ENCODE data around the gene ATF1.
A peak's percentile ranks its signal among the peaks of the same experiment; 100 is the strongest.
"Not testable (repeated sequence)": the region's sequence is repeated elsewhere in the genome, so short reads cannot be mapped to it uniquely, and the experiment has no call there.

The ATF1 gene

DNA sequence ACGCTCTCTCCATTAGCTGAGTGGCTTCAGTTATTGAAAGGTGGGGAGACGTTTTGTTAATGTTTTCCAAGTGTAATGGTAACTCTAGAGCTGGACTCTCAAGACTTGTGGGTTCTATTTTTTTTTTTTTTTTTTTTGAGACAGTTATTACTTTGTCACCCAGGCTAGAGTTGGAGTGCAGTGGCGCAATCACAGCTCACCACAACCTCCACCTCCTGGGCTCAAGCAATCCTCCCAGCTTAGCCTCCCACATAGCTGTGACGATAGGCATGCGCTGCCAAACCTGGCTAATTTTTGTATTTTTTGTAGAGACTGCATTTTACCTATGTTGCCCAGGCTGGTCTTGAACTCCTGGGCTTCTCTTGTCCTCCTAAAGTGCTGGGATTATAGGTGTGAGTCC, 26.2 kb downstream of the ATF1 start:
- DNase-seq (ENCODE audit: insufficient read length, low spot score) (no peak), FAIRE-seq (no peak)

DNA sequence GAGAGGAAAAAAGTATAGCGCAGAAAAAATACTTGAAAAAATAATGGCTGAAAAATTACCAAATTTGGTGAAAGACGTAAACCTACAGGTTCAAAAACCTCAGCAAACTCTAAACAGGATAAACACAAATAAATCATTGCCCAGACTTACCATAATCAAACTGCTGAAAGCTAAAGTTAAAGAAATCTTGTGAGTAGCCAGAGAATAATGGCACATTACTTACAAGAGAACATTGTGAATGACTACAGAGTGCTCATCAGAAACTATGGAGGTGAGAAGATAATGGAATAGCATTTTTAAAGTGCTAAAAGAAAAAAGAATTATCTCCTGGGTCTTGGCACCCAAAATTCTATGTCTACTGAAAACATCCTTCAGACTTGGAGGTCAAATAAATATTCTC, 36.0 kb downstream of the ATF1 start:
- DNase-seq (ENCODE audit: insufficient read length, low spot score), result no peak
- FAIRE-seq, result no peak

DNA sequence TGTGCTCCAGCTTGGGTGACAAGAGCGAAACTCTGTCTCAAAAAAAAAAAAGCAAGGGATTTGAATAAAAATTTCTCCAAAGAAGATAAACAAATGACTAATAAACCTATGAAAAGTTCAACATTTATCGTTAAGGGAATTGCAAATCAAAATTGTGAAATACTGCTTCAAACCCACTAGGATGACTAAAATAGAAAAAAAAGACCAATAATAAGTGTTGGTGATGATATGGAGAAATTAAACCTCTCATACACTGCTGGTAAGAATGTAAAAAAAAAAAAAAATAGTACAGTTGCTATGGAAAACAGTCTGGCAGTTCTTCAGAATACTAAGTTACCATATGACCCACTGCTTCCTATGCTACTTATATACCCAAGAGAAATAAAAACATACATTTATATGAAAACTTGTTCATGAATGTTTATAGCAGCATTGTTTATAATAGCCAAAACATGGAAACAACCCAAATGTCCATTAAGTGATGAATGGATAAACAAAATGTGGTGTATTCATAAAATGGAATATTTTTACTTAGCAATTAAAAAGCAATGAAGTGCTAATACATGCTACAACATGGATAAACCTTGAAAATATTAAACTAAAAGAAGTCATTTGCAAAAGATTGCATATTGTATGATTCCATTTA, 39.5 kb downstream of the ATF1 start:
- no peak for DNase-seq (ENCODE audit: insufficient read length, low spot score)
- FAIRE-seq, result no peak

- DNase-seq (ENCODE audit: insufficient read length, low spot score) (no peak), FAIRE-seq (no peak)
Observed at GRCh38 chr12:50806176-50806575, 42.3 kb downstream of the ATF1 start.

GRCh38 chr12:50809131-50809530, 45.2 kb downstream of the ATF1 start:
- not testable (repeated sequence) for DNase-seq (ENCODE audit: insufficient read length, low spot score); FAIRE-seq

GRCh38 chr12:50814921-50815320, 51.0 kb downstream of the ATF1 start:
- FAIRE-seq; DNase-seq (ENCODE audit: insufficient read length, low spot score): not testable (repeated sequence)

- no peak for DNase-seq (ENCODE audit: insufficient read length, low spot score)
- FAIRE-seq, result no peak
Observed at GRCh38 chr12:50820177-50820576, 56.3 kb downstream of the ATF1 start.

GRCh38 chr12:50822082-50822481, 58.2 kb downstream of the ATF1 start:
- DNase-seq (ENCODE audit: insufficient read length, low spot score), result no peak
- FAIRE-seq, result no peak

DNA sequence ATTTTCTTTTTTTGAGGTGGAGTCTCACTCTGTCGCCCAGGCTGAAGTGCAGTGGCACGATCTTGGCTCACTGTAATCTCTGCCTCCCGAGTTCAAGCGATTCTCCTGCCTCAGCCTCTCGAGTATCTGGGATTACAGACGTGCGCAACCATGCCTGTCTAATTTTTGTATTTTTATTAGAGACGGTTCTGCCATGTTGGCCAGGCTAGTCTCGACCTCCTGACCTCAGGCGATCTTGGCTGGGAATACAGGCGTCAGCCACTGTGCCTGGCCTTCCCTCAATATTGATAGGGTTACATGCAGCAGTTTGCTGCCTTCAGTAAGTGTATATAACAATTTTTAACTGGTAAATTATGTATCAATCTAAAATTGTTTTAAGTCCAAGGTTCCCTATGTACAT, 59.8 kb downstream of the ATF1 start:
- not testable (repeated sequence) for FAIRE-seq; DNase-seq (ENCODE audit: insufficient read length, low spot score)

DNA sequence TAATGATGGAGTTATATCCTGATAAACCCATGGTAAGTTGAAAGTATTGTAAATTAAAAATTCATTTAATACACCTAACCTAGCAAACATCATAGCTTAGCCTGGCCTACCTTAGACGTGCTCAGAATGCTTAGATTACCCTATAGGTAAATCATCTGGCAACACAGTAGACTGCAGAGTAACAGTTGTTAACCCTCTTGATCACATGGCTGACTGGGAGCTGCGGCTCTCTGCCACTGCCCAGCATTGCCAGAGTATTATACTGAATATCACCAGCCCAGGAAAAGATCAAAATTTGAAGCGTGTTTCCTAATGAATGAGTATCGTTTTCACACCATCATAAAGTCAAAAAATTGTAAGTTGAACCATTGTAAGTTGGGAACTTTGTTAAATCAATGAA, 61.0 kb downstream of the ATF1 start:
- no peak for FAIRE-seq
- no peak for DNase-seq (ENCODE audit: insufficient read length, low spot score)

GRCh38 chr12:50825372-50825838, 61.5 kb downstream of the ATF1 start:
- DNase-seq (ENCODE audit: insufficient read length, low spot score), result peak; percentile 41
- no peak for FAIRE-seq

DNA sequence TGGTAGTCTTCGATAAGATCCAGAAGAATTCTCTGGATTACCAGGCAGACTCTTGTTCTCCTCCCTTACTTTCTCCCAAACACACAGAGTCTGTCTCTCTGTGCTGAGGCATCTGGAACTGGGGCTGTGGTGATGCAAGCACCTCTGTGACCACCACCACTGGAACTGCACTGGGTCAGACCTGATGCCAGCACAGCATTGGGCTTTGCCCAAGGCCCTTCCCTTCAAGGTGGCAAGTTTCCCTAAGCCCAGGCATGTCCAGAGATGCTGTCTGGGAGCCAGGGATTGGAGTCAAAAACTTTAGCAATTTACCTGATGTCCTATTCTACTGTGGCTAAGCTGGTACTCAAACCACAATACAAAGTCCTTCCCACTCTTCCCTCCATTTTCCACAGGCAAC, 64.2 kb downstream of the ATF1 start:
- DNase-seq (ENCODE audit: insufficient read length, low spot score), result no peak
- FAIRE-seq, result no peak

GRCh38 chr12:50828886-50829285, 65.0 kb downstream of the ATF1 start:
- DNase-seq (ENCODE audit: insufficient read length, low spot score) (no peak), FAIRE-seq (no peak)

DNA sequence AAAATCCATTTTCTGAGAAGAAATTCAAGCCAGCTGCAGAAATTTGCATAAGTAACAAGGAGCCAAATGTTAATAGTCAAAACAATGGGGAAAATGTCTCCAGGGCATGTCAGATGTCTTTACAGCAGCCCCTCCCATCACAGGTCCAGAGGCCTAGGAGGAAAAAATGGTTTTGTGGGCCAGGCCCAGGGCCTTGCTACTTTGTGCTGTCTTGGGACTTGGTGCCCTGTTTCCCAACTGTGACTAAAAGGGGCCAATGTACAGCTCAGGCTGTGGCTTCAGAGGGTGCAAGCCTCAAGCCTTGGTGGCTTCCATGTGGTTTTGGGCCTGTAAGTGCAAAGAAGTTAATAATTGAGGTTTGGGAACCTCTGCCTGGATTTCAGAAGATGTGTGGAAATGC, 69.9 kb downstream of the ATF1 start:
- not testable (repeated sequence) for FAIRE-seq; DNase-seq (ENCODE audit: insufficient read length, low spot score)

- no peak for DNase-seq (ENCODE audit: insufficient read length, low spot score)
- no peak for FAIRE-seq
Observed at GRCh38 chr12:50839042-50839441, 75.1 kb downstream of the ATF1 start.

DNA sequence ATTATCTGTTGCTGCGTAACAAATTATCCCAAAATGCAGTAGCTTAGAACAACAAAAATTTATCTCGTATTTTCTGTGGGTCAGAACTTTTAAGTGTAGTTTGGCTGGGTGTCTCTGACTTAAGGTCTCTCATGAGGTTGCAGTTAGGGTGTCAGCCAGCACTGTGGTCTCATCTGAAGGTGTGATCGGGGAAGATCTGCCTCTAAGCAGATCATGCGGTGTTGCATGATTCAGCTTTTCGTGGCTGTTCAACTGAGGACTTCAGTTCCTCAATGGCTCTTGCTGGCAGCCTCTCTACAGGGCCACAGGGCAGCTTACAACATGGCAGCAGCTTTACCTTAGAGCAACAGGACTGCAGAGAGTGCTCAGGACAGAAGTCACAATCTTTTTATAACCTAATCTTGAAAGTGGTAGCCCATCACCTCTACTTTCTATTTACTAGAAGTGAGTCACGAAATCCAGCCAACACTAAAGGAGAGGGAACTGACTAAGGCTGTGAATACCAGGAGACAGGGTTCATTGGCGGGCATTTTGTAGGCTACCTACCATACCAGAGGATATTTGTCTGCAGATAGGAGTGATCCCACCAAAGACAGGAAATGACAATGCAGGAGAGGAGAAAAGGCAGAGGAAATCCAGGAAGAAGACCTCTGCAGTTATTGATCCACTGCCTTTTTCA, 77.0 kb downstream of the ATF1 start:
- FAIRE-seq, result no peak
- DNase-seq (ENCODE audit: insufficient read length, low spot score), result no peak

DNA sequence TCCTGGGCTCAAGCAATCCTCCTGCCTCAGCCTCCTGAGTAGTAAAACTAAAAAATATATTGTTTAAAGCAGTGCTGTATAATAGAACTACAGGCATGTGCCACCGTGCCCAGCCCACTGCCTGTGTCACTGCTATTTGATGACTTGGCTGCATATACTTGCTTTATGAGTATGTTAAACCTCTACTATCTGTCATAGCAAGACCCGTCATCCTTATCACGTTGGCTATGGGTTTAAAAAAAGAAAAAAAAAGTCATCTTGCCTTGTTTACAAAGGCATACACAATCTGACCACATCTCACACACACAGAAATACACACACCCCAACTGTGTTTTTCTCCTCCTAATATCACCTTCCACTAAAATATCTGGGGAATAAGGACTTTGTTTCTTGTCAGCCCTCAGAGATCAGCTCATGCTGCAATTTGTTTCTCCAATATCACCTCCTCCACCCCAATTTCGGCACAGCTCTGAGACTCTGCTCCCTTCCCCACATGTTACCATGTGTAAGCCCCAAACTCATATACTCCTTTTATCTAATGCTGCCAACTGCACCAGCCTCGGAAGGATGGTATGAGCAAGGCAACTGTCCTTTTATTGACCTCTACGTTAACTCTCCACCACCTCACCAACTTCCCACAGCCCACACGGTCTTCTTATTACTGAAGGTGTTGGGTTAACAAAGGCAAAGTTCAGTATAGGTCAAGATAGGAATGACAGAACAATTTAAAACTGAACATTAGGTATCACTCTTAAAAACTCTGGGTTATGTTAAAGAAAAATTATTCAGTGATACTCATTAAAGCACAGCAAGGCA, 78.0 kb downstream of the ATF1 start:
- FAIRE-seq (no peak), DNase-seq (ENCODE audit: insufficient read length, low spot score) (no peak)

DNA sequence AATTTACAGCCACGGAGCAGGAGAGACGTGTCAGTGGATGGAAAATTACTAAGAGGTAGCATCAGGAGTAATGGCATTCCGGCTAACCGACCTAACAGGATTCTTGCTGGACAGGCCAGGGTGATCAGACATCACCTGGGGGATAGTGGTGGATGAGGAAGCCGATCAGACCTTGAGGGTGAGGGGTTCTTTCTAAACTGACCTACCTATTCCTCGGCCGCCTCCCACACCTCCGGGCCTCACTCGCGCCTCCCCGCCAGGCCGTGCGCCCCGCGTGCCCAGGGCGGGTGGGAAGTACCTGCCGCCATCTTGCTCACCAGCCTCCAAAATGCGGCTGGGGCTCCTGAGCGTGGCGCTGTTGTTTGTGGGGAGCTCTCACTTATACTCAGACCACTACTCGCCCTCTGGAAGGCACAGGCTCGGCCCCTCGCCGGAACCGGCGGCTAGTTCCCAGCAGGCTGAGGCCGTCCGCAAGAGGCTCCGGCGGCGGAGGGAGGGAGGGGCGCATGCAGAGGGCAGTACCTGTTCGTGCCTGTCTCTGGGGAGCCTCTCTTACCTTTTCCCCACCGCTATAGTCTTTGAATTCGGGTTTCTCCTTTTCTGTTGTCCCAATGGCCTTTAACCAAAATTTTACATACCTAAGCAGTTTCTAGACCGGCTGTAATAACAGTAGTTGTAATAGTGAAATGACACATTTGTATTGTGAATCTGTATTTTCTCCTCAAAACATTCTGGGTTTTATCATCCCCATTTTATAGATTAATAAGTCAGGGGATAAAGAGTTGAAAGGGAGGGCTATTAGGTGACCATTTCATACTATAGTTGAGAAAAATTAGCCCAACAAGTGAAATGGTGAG, 79.0 kb downstream of the ATF1 start, which contains the start of gene TMPRSS12:
Gene TMPRSS12, plus strand, starts transcription at position 290 of the 857 bp plus-strand sequence. Its CDS starts 39 bp downstream, at position 329.
- FAIRE-seq, result no peak
- no peak for DNase-seq (ENCODE audit: insufficient read length, low spot score)

DNA sequence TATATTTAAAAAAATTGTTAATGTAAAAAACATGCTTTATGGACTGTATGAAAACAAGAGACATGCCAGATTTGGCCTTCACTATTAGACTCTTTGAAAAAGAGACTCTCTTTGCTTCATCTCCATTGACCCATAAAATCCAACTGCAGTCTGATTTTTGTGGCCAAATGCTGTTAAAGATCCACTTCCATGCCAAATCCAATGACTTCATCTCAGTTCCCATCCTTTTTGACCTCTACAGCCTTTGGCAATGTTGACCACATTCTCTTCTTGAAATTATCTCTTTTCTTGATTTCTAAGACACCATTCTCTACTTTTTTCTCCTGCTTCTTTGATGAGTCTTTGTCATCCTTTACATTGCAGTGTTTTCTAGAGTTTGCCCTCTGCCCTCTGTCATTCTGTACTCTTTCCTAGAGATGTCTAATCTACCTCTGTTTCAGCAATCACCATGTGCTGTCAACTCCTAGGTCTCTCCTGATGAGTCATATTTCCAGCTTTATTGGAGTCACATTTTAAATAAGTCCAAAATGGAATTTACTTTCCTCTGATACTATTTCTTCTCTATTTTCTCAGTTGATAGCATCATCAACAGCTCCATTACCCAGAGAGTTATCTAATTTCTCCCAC, 81.2 kb downstream of the ATF1 start:
- FAIRE-seq (no peak), DNase-seq (ENCODE audit: insufficient read length, low spot score) (no peak)

DNA sequence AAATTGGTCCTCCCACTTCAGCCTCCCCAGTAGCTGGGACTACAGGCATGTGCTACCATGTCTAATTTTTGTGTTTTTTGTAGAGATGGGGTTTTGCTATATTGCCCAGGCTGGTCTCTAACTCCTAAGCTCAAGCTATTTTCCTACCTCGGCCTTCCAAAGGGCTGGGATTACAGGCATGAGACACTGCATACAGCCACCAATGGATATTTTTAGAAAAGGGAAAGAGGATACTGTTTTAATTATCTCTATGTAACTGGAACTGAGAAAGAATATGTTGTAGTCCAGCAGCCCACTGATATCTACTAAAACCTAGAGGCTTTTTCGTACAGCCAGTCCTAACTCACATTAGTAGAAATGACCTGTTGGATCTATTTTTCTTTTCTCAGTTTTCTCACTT, 85.1 kb downstream of the ATF1 start:
- DNase-seq (ENCODE audit: insufficient read length, low spot score) (no peak), FAIRE-seq (no peak)

Measured in HTR-8/SVneo (cell line).